ENCODE measurements around the gene C6orf136. TPM values are rescaled to one million over a fixed set of nuclear protein-coding genes. Genes with fewer than 3 reads are reported as not detected.

C6orf136 gene
- total and polyA plus RNA-seq, 9 of the 15 experiments (the other 6 are each of a cell fraction or from before 2014, with no cell fraction given), result 14.1 to 63.1 (median 18.4) TPM

GRCh38 chr6:30690403-30691207 is 43.7 kb downstream of the C6orf136 start, which contains the start of gene NRM (continued):
- TF ChIP-seq MAZ (CRISPR knock-in tag; conservative IDR thresholded peaks at IDR 0.05 in 1 of 2, IDR thresholded peaks at IDR 0.05 in 1 of 2) (peak; percentile 80 to 96), BDP1 (IDR thresholded peaks at IDR 0.05; ENCODE audit: insufficient read depth, insufficient read length) (no peak), ZBTB2 (IDR thresholded peaks at IDR 0.05) (no peak), ZNF699 (CRISPR knock-in tag; IDR thresholded peaks at IDR 0.05; ENCODE audit: insufficient replicate concordance) (no peak), ZFPM2 (CRISPR knock-in tag; IDR thresholded peaks at IDR 0.05) (0 out of 2 replicates have a peak, but pooled peaks have one; percentile 73), STAG1 (CRISPR knock-in tag; IDR thresholded peaks at IDR 0.05; ENCODE audit: borderline replicate concordance) (no peak), DPF2 (IDR thresholded peaks at IDR 0.05) (no peak), RFX7 (CRISPR knock-in tag; IDR thresholded peaks at IDR 0.05) (no peak), U2AF1 (optimal IDR thresholded peaks at IDR 0.05; ENCODE audit: low read depth, low read length) (no peak), ASH1L (IDR thresholded peaks at IDR 0.05; ENCODE audit: borderline replicate concordance, low read depth, partially characterized antibody) (no peak), TRIM24 (IDR thresholded peaks at IDR 0.05) (no peak), CBX3 (IDR thresholded peaks at IDR 0.05; ENCODE audit: borderline replicate concordance in 1 of 2, low read length in 2 of 2) (no peak), ZNF24 (IDR thresholded peaks at IDR 0.05) (no peak), RHOXF2B (CRISPR knock-in tag; conservative IDR thresholded peaks at IDR 0.05) (0 out of 2 replicates have a peak, but pooled peaks have one; percentile 60), YBX1 (IDR thresholded peaks at IDR 0.05) (no peak), ZNF764 (CRISPR knock-in tag; IDR thresholded peaks at IDR 0.05; ENCODE audit: low read depth) (no peak), POLR2B (IDR thresholded peaks at IDR 0.05; ENCODE audit: low read depth, partially characterized antibody) (no peak), SREBF2 (CRISPR knock-in tag; IDR thresholded peaks at IDR 0.05) (no peak), PYGO2 (tag; IDR thresholded peaks at IDR 0.05) (no peak), CCNT2 (IDR thresholded peaks at IDR 0.05; ENCODE audit: borderline replicate concordance, extremely low read depth, insufficient read length, low read depth, low read length) (peak; percentile 74), HDAC6 (IDR thresholded peaks at IDR 0.05; ENCODE audit: low read depth, low read length) (no peak), NCOR1 (IDR thresholded peaks at IDR 0.05) (no peak), ATF7 (IDR thresholded peaks at IDR 0.05) (peak; percentile 39), HMG20B (CRISPR knock-in tag; IDR thresholded peaks at IDR 0.05) (no peak), FUS (optimal IDR thresholded peaks at IDR 0.05; ENCODE audit: low read depth, low read length) (no peak), SRSF9 (IDR thresholded peaks at IDR 0.05; ENCODE audit: borderline replicate concordance, low read depth, low read length) (no peak), E4F1 (CRISPR knock-in tag; IDR thresholded peaks at IDR 0.05; ENCODE audit: borderline replicate concordance) (no peak)

Data from K562 (cell line).